Measurements from ENCODE around the gene RASAL2. TPM values are rescaled to one million over a fixed set of nuclear protein-coding genes. Genes with fewer than 3 reads are reported as not detected.

Gene RASAL2
- total RNA-seq, 2 experiments from 2014 or later, result not detected

DNA sequence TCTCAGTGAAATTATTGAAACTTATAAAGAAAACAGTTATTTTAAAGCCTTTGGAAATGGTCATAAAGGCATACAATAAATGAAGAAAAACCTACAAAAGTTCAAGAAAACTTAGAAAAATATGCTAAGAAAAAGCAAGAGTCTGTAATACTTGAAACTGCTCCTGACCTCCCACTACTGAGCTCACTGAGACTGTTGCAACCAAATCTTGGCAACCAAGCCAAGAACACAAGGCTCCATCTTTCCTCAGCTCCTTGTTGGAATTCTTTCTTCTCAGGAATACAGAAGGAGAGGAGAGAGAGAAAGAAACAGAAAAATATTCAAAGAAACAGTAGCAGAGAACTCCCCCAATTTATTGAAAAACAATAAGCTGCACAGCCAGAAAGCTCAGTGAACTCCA, 160.5 kb downstream of the RASAL2 start:
- POLR2A ChIA-PET, result no interaction called here
- H3K4me1 Mint-ChIP-seq, result no peaks in the 10 kb centered on the region
- CTCF ChIA-PET, result interaction anchor here (1.3 kb wide), 1 partner anchor 45 kb away, joined by 3 read pairs; no protein-coding TSS in a partner anchor

DNA sequence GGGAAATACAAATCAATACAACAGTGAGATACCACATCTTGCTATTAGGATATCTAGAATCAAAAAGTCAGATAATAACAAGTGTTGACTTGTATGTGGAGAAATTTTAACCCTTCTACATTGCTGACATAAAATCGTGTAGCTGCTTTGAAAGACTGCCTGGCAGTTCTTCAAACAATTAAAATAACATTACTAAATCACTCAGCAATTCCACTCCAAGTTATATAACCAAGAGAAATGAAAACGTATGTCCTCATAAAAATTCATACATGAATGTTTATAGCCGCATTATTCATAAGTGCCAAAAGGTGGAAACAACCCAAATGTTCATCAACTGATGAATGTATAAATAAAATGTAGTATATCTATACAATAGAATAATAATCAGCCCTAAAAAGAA, 164.6 kb downstream of the RASAL2 start:
- Mint-ChIP-seq H3K4me1 (no peaks in the 10 kb centered on the region), H3K36me3 (ENCODE audit: low read depth) (no peaks in the 10 kb centered on the region), H3K9me3 (ENCODE audit: low read depth) (peaks cover 9% of the 10 kb centered on the region), H3K27me3 (no peaks in the 10 kb centered on the region), H3K4me3 (no peak overlapping the region), H3K27ac (no peak overlapping the region)
- POLR2A ChIA-PET, result no interaction called here
- intact Hi-C loops (cut with DNase I, micrococcal nuclease), result no loop called here
- ATAC-seq (no peak), DNase-seq (no peak)
- CTCF ChIA-PET, result no interaction called here

More for the DNA sequence above, 160.5 kb downstream of the RASAL2 start:
- intact Hi-C loops (cut with DNase I, micrococcal nuclease), result no loop called here
- DNase-seq, result no peak
- Mint-ChIP-seq H3K27me3 (no peaks in the 10 kb centered on the region), H3K27ac (no peak overlapping the region), H3K4me3 (no peak overlapping the region), H3K9me3 (ENCODE audit: low read depth) (peaks cover 9% of the 10 kb centered on the region), H3K36me3 (ENCODE audit: low read depth) (no peaks in the 10 kb centered on the region)
- no peak for ATAC-seq

DNA sequence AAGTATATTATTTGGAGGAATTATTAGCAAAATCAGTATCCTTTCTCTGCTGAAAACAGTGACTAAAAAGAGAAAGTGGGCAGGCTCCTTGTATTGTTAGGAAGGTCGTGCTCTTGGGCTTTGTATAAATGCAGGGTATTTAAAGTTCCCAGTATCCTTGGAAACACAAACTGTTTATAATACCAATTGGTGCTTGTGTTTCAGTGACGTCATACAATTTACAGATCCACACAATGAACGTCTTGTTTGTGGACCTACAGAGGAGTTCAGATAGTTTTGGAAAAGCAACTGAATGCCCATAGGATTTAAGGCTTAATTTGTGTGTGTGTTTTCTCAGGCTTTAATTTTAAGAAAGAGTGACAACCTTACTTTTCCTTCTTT, 168.2 kb downstream of the RASAL2 start:
- no peaks in the 10 kb centered on the region for H3K4me1 Mint-ChIP-seq
- intact Hi-C loops (cut with DNase I, micrococcal nuclease), result no loop called here
- H3K27me3 Mint-ChIP-seq, result no peaks in the 10 kb centered on the region
- ATAC-seq (no peak), DNase-seq (no peak)
- ChIA-PET POLR2A (no interaction called here), CTCF (no interaction called here)
- H3K36me3 Mint-ChIP-seq (ENCODE audit: low read depth), result no peaks in the 10 kb centered on the region
- no peak overlapping the region for H3K27ac Mint-ChIP-seq
- no peak overlapping the region for H3K4me3 Mint-ChIP-seq
- peaks cover 2% of the 10 kb centered on the region for H3K9me3 Mint-ChIP-seq (ENCODE audit: low read depth)

GRCh38 chr1:178263341-178263740, 169.4 kb downstream of the RASAL2 start:
- no peaks in the 10 kb centered on the region for H3K27me3 Mint-ChIP-seq
- ChIA-PET CTCF (no interaction called here), POLR2A (no interaction called here)
- ATAC-seq, result no peak
- H3K4me3 Mint-ChIP-seq, result no peak overlapping the region
- intact Hi-C loops (cut with DNase I, micrococcal nuclease), result no loop called here
- no peaks in the 10 kb centered on the region for H3K4me1 Mint-ChIP-seq
- DNase-seq, result no peak
- H3K9me3 Mint-ChIP-seq (ENCODE audit: low read depth), result peaks cover 2% of the 10 kb centered on the region
- no peak overlapping the region for H3K27ac Mint-ChIP-seq
- H3K36me3 Mint-ChIP-seq (ENCODE audit: low read depth), result no peaks in the 10 kb centered on the region

- intact Hi-C loops (cut with DNase I, micrococcal nuclease), result no loop called here
- Mint-ChIP-seq H3K27ac (no peak overlapping the region), H3K36me3 (ENCODE audit: low read depth) (no peaks in the 10 kb centered on the region), H3K4me1 (no peaks in the 10 kb centered on the region), H3K27me3 (no peaks in the 10 kb centered on the region), H3K4me3 (no peak overlapping the region), H3K9me3 (ENCODE audit: low read depth) (no peaks in the 10 kb centered on the region)
- DNase-seq (no peak), ATAC-seq (no peak)
- ChIA-PET POLR2A (no interaction called here), CTCF (no interaction called here)
These were observed 172.2 kb downstream of the RASAL2 start for GRCh38 chr1:178266113-178266512.

- no peaks in the 10 kb centered on the region for H3K27me3 Mint-ChIP-seq
- DNase-seq (no peak), ATAC-seq (no peak)
- CTCF ChIA-PET, result no interaction called here
- no peaks in the 10 kb centered on the region for H3K36me3 Mint-ChIP-seq (ENCODE audit: low read depth)
- H3K4me3 Mint-ChIP-seq, result no peak overlapping the region
- no peak overlapping the region for H3K27ac Mint-ChIP-seq
- intact Hi-C loops (cut with DNase I, micrococcal nuclease), result no loop called here
- POLR2A ChIA-PET, result no interaction called here
- H3K4me1 Mint-ChIP-seq, result no peaks in the 10 kb centered on the region
- H3K9me3 Mint-ChIP-seq (ENCODE audit: low read depth), result no peaks in the 10 kb centered on the region
These were observed 172.7 kb downstream of the RASAL2 start for GRCh38 chr1:178266619-178267066.

GRCh38 chr1:178267646-178268094, 173.8 kb downstream of the RASAL2 start:
- H3K36me3 Mint-ChIP-seq (ENCODE audit: low read depth), result no peaks in the 10 kb centered on the region
- no peaks in the 10 kb centered on the region for H3K4me1 Mint-ChIP-seq
- no peak for ATAC-seq
- ChIA-PET CTCF (interaction anchor here (0.6 kb wide), 1 partner anchor 610 kb away, joined by 3 read pairs; no protein-coding TSS in a partner anchor), POLR2A (no interaction called here)
- no peaks in the 10 kb centered on the region for H3K9me3 Mint-ChIP-seq (ENCODE audit: low read depth)
- H3K27me3 Mint-ChIP-seq, result no peaks in the 10 kb centered on the region
- intact Hi-C loops (cut with DNase I, micrococcal nuclease), result no loop called here
- H3K27ac Mint-ChIP-seq, result no peak overlapping the region
- no peak overlapping the region for H3K4me3 Mint-ChIP-seq
- no peak for DNase-seq

DNA sequence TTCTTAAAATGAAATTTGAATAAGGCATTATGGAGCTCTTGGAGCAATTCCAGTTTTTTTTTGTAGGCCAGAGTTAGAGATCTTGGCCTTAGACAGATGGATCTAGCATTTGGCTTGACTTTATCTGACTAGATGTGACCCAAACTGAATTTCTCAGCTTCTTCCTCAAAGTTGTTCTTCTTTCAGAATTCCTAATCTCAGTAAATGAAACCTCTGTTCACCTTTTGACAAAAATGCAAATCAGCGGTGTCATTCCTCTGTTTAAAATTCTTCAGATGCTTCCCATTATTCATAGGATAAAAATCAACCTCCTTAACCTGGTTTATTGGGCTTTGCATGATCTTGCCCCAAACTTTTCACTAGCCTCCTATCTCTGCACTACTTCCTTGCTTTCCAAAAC, 177.6 kb downstream of the RASAL2 start:
- Mint-ChIP-seq H3K4me3 (no peak overlapping the region), H3K4me1 (no peaks in the 10 kb centered on the region), H3K9me3 (ENCODE audit: low read depth) (no peaks in the 10 kb centered on the region), H3K36me3 (ENCODE audit: low read depth) (no peaks in the 10 kb centered on the region), H3K27ac (no peak overlapping the region), H3K27me3 (no peaks in the 10 kb centered on the region)
- ChIA-PET CTCF (no interaction called here), POLR2A (no interaction called here)
- ATAC-seq, result no peak
- intact Hi-C loops (cut with DNase I, micrococcal nuclease), result no loop called here
- no peak for DNase-seq

DNA sequence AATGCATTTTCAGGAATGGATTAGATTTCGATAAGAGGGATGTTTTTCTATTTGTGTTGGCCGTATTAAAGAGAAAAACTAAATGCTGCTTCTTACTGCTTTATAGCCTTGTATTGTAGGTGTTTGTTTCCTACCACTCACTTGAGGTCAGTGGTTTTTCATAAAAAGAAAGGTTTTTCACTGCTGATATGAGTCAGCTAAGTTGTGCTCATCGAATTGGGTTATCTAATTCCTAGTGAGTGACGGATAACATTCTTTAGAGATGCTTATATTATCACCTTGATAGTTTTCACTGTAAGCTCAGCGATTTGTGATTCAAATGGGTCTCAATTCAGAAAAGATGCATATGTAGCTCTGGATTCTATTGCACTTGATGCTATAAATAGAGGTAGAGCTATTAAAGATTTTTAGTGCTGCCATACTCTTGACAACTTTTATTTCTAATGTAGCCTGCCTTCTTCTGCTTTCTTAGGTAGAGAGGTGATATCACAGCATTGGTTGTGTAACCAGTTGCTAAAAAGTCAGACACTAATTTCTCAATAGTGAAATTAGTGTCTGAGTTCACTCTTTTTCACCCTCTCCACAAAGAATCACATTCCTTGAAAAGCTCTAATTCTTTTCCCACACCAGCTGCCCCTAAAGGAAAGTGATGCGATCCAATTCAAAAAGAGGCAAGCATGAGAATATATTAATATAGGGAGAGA, 180.0 kb downstream of the RASAL2 start:
- H3K9me3 Mint-ChIP-seq (ENCODE audit: low read depth), result no peaks in the 10 kb centered on the region
- no peaks in the 10 kb centered on the region for H3K36me3 Mint-ChIP-seq (ENCODE audit: low read depth)
- no peak for ATAC-seq
- no peaks in the 10 kb centered on the region for H3K4me1 Mint-ChIP-seq
- intact Hi-C loops (cut with DNase I, micrococcal nuclease), result loop anchor here in 1 of 2 experiments (2.0 kb wide), 1 partner anchor 21 kb away; no protein-coding TSS in a partner anchor
- POLR2A ChIA-PET, result no interaction called here
- DNase-seq, result no peak
- no peak overlapping the region for H3K27ac Mint-ChIP-seq
- CTCF ChIA-PET, result interaction anchor here (1.1 kb wide), 1 partner anchor 26 kb away, joined by 3 read pairs; no protein-coding TSS in a partner anchor
- H3K4me3 Mint-ChIP-seq, result no peak overlapping the region
- H3K27me3 Mint-ChIP-seq, result no peaks in the 10 kb centered on the region

DNA sequence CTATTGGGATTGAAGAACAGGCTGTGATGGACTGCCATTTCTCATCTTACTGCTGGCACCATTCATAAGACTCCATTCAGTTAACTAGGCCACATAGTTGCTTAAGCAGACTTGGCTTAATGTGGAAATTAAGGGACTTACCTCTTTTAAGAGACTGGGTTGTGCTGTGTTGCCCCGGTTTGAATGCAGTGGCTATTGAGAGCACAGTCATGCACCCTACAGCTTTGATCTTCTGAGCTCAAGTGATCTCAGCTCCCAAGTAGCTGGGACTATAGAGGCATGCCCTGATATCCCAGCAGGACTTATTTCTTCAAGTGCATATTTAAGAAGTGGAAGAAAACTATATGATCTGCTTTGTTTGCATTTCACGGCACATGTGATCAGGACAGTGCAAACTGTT, 181.1 kb downstream of the RASAL2 start:
- H3K36me3 Mint-ChIP-seq (ENCODE audit: low read depth), result no peaks in the 10 kb centered on the region
- intact Hi-C loops (cut with DNase I, micrococcal nuclease), result no loop called here
- POLR2A ChIA-PET, result no interaction called here
- no peaks in the 10 kb centered on the region for H3K9me3 Mint-ChIP-seq (ENCODE audit: low read depth)
- H3K27ac Mint-ChIP-seq, result no peak overlapping the region
- no peak overlapping the region for H3K4me3 Mint-ChIP-seq
- H3K27me3 Mint-ChIP-seq, result no peaks in the 10 kb centered on the region
- H3K4me1 Mint-ChIP-seq, result no peaks in the 10 kb centered on the region
- DNase-seq, result no peak
- ATAC-seq, result no peak
- CTCF ChIA-PET, result interaction anchor here (1.2 kb wide), 1 partner anchor 227 kb away, joined by 3 read pairs; no protein-coding TSS in a partner anchor

GRCh38 chr1:178275553-178275952, 181.6 kb downstream of the RASAL2 start:
- DNase-seq (no peak), ATAC-seq (no peak)
- Mint-ChIP-seq H3K9me3 (ENCODE audit: low read depth) (no peaks in the 10 kb centered on the region), H3K27ac (no peak overlapping the region), H3K4me3 (no peak overlapping the region), H3K27me3 (no peaks in the 10 kb centered on the region), H3K36me3 (ENCODE audit: low read depth) (no peaks in the 10 kb centered on the region), H3K4me1 (no peaks in the 10 kb centered on the region)
- intact Hi-C loops (cut with DNase I, micrococcal nuclease), result no loop called here
- ChIA-PET POLR2A (no interaction called here), CTCF (interaction anchor here (1.2 kb wide), 1 partner anchor 227 kb away, joined by 3 read pairs; no protein-coding TSS in a partner anchor)

DNA sequence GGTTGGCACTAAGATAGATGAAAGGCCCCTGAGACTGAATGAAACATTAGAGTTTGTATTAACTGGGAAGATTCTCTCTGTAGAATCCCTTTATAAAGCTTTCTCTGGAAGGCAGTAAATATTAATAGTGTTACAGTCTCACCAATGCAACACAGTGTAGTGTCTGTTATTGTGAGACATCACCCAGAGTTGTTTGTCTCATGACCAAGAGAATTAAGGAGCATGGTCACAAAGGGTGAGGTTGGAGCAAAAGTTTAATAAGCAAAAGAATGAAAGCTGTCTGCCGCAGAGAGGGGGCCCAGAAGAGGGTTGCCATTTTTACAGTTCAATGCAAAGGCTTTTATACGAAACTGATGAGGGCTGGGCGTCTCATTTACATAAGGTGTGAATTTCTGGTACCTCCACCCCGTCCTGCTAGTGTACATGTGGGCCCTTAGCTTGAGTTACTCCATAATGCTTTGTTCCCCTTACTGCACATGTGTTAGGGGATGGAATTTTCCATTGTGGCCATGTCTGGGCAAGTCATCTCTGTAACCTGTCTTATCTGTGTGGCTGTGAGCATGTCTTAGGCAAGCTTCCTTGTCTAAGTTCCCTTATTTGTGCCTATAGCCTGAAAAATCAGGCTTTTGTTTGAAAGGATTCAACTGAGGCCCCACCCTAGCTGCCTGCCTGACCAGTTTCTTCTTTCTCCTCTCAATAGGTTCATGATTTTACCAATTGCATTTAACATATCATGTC, 184.1 kb downstream of the RASAL2 start:
- intact Hi-C loops (cut with DNase I, micrococcal nuclease), result no loop called here
- DNase-seq, result no peak
- Mint-ChIP-seq H3K4me3 (no peak overlapping the region), H3K4me1 (no peaks in the 10 kb centered on the region), H3K27me3 (no peaks in the 10 kb centered on the region), H3K36me3 (ENCODE audit: low read depth) (no peaks in the 10 kb centered on the region), H3K27ac (no peak overlapping the region), H3K9me3 (ENCODE audit: low read depth) (no peaks in the 10 kb centered on the region)
- ChIA-PET CTCF (interaction anchor here (0.7 kb wide), 1 partner anchor 730 kb away, joined by 3 read pairs; no protein-coding TSS in a partner anchor), POLR2A (no interaction called here)
- ATAC-seq, result no peak
